Measurements from ENCODE around the gene ARCN1. TPM values are rescaled to one million over a fixed set of nuclear protein-coding genes. Genes with fewer than 3 reads are reported as not detected.

ARCN1 gene
- total RNA-seq, 1 donor from 2014 or later, result 201 TPM

DNA sequence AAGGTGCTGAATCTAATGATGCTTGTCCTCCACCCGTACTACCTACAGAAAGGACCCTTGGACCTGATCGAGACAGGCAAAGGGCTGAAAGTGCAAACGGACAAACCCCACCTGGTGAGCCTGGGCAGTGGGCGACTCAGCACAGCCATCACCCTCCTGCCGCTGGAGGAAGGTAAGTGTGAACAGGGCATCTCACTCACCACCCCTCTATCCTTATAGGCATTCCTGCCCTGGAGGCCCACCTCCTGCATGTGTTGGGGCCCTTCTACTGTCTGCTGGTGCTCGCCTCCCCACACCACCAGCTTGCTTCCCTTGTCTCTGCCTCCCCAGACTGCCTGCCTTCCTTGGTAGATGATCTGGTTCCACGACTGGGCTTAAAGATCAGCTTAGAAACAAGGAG, 42.3 kb downstream of the ARCN1 start:
- no peaks in the 10 kb centered on the region for H3K9me3 Mint-ChIP-seq (ENCODE audit: unreplicated experiment)
- H3K36me3 Mint-ChIP-seq (ENCODE audit: unreplicated experiment), result peaks cover 9% of the 10 kb centered on the region
- no peak for DNase-seq (ENCODE audit: extremely low spot score, unreplicated experiment)
- H3K4me1 Mint-ChIP-seq (ENCODE audit: unreplicated experiment), result peaks cover 81% of the 10 kb centered on the region
- no peaks in the 10 kb centered on the region for H3K27me3 Mint-ChIP-seq (ENCODE audit: unreplicated experiment)
- H3K27ac Mint-ChIP-seq (ENCODE audit: unreplicated experiment), result peak overlapping the region; percentile 83
- no peak overlapping the region for H3K4me3 Mint-ChIP-seq (ENCODE audit: unreplicated experiment)
- TF ChIP-seq, protein P1, sequence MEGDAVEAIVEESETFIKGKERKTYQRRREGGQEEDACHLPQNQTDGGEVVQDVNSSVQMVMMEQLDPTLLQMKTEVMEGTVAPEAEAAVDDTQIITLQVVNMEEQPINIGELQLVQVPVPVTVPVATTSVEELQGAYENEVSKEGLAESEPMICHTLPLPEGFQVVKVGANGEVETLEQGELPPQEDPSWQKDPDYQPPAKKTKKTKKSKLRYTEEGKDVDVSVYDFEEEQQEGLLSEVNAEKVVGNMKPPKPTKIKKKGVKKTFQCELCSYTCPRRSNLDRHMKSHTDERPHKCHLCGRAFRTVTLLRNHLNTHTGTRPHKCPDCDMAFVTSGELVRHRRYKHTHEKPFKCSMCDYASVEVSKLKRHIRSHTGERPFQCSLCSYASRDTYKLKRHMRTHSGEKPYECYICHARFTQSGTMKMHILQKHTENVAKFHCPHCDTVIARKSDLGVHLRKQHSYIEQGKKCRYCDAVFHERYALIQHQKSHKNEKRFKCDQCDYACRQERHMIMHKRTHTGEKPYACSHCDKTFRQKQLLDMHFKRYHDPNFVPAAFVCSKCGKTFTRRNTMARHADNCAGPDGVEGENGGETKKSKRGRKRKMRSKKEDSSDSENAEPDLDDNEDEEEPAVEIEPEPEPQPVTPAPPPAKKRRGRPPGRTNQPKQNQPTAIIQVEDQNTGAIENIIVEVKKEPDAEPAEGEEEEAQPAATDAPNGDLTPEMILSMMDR (IDR thresholded peaks at IDR 0.05), result no peak

DNA sequence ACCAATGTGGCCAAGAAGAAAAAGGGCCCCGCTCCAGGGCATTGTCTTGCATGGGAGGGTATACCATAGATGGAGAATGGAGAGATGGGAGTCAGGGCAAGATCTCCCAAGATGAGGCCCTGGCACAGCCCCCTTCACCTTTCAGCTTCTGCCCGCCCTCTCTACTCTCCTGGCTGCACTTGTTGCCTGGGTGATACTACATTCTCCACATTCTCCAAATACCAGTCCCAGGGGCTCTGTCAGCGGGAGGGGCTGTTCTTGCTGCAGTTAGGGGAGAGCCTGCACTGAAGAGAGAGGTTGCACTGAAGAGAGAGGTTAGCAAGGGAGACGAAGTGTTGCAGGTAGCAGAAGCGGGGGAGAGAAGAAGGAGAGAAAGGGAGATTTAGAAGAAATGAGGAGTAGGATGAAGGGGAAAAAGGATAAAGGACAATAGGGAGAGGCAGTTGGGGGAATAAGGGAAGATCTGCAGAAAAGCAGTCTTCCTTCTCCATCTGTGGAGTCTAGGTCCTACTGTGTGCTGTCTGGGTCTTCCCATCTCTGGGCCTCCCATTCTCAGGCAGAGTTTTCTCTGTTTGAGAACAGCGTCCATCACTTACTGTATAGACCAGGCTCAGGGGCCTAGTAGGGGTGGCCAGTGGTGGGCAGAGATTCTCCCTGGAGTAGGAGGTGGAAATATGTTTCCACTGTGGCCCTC, 43.2 kb downstream of the ARCN1 start:
- Mint-ChIP-seq H3K36me3 (ENCODE audit: unreplicated experiment) (peaks cover 13% of the 10 kb centered on the region), H3K4me1 (ENCODE audit: unreplicated experiment) (peaks cover 84% of the 10 kb centered on the region), H3K27me3 (ENCODE audit: unreplicated experiment) (no peaks in the 10 kb centered on the region), H3K27ac (ENCODE audit: unreplicated experiment) (peak overlapping the region; percentile 83), H3K9me3 (ENCODE audit: unreplicated experiment) (no peaks in the 10 kb centered on the region), H3K4me3 (ENCODE audit: unreplicated experiment) (no peak overlapping the region)
- no peak for DNase-seq (ENCODE audit: extremely low spot score, unreplicated experiment)
- TF ChIP-seq, protein P1 (IDR thresholded peaks at IDR 0.05), result no peak

DNA sequence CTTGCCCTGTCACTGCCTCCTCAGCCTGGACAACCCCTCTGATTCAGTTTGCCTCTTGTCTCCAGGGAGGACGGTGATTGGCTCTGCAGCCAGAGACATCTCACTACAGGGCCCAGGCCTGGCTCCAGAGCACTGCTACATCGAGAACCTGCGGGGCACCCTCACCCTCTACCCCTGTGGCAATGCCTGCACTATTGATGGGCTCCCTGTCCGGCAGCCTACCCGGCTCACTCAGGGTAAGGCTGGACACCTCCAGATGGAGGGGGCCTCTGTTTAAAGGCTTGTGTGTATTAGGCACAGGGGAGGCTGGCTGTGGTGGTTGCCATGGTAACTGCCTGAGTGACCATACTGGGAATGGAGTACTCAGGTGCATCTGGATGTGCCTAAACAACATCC, 43.8 kb downstream of the ARCN1 start:
- Mint-ChIP-seq H3K27me3 (ENCODE audit: unreplicated experiment) (no peaks in the 10 kb centered on the region), H3K4me3 (ENCODE audit: unreplicated experiment) (no peak overlapping the region), H3K27ac (ENCODE audit: unreplicated experiment) (peak overlapping the region; percentile 83), H3K4me1 (ENCODE audit: unreplicated experiment) (peaks cover 88% of the 10 kb centered on the region), H3K36me3 (ENCODE audit: unreplicated experiment) (peaks cover 13% of the 10 kb centered on the region), H3K9me3 (ENCODE audit: unreplicated experiment) (no peaks in the 10 kb centered on the region)
- DNase-seq (ENCODE audit: extremely low spot score, unreplicated experiment), result no peak
- TF ChIP-seq, protein P1 (IDR thresholded peaks at IDR 0.05), result no peak

DNA sequence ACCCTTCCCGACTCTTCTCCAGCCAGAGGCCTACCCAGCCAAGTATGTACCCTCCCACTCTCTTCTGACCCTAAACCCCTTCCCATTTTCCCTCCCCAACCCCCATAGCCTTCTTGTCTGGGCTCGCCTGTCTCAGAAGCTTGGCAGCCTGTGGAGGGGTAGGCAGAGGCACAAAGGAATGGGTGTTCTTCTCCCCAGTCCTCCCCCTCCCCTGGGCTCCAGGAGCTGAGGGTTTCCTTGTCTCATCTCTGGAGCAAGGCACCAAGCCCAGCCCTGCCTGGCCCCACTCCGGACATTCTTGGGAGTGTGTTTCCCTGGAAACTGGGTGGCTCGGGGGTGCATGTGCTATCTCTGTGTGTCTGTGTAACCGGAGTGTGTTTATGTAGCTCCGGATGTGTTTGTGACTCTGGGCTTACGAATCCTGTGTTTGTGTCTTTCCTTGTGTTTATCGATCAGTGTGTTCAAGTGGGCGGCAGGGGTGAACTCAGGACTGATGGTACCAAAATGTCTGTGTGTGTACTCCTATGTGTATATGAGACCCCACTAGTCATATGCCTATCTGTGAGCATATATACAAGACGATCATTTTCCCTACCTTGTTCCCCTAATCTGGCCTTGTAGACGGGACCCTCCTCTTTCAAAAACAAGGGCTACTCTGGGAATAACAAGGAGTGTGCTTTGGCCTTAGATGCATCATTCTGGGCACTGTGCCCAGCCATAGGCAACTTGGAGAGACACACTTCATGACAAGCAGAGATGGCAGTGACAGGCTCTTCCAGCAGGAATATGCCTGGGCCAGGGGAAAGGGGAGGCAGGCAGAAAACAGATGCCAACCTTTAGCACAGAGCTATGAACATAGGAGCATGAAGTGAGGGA, 46.1 kb downstream of the ARCN1 start:
- no peak for DNase-seq (ENCODE audit: extremely low spot score, unreplicated experiment)
- Mint-ChIP-seq H3K4me1 (ENCODE audit: unreplicated experiment) (peaks cover 85% of the 10 kb centered on the region), H3K36me3 (ENCODE audit: unreplicated experiment) (peaks cover 13% of the 10 kb centered on the region), H3K27me3 (ENCODE audit: unreplicated experiment) (no peaks in the 10 kb centered on the region), H3K9me3 (ENCODE audit: unreplicated experiment) (no peaks in the 10 kb centered on the region), H3K4me3 (ENCODE audit: unreplicated experiment) (peak overlapping the region; percentile 16), H3K27ac (ENCODE audit: unreplicated experiment) (peak overlapping the region; percentile 93)
- TF ChIP-seq, protein P1 (IDR thresholded peaks at IDR 0.05), result no peak

DNA sequence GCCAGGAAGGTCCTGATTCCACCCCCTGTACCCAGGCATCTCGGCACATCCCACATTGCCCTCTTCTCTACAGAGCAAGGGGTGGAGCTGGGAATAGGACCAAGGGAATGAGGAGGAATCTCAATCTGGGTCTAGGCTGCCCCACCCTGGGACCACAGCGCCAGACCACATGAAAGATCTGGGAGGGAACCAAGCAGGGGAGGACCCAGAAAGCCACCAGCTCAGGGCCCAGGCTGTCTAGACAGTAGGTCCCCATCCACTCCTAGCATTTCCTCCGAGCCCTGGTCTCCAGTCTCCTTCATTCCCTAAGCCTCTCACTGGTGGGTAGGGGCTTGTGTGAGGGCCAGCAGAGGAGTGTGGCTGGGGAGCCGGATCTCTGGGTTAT, 46.8 kb downstream of the ARCN1 start:
- H3K27ac Mint-ChIP-seq (ENCODE audit: unreplicated experiment), result peak overlapping the region; percentile 93
- no peaks in the 10 kb centered on the region for H3K27me3 Mint-ChIP-seq (ENCODE audit: unreplicated experiment)
- peaks cover 14% of the 10 kb centered on the region for H3K36me3 Mint-ChIP-seq (ENCODE audit: unreplicated experiment)
- DNase-seq (ENCODE audit: extremely low spot score, unreplicated experiment), result no peak
- H3K9me3 Mint-ChIP-seq (ENCODE audit: unreplicated experiment), result no peaks in the 10 kb centered on the region
- TF ChIP-seq, protein P1 (IDR thresholded peaks at IDR 0.05), result no peak
- peaks cover 84% of the 10 kb centered on the region for H3K4me1 Mint-ChIP-seq (ENCODE audit: unreplicated experiment)
- H3K4me3 Mint-ChIP-seq (ENCODE audit: unreplicated experiment), result peak overlapping the region; percentile 57
